ENCODE data around the gene RBM34. TPM values are rescaled to one million over a fixed set of nuclear protein-coding genes. Genes with fewer than 3 reads are reported as not detected.

RBM34 gene
- total and polyA plus RNA-seq, 2 donors from 2014 or later: 65.8 to 68.9 TPM

GRCh38 chr1:235142991-235143390, 18.1 kb downstream of the RBM34 start:
- FAIRE-seq: no peak
- Histone ChIP-seq H3K36me3 (ENCODE audit: control insufficient read depth in 2 of 3, insufficient read depth in 3 of 3, low read length in 3 of 3) (peaks cover 3 to 32% (median 10%) of the 10 kb centered on the region in 3 donors), H3K27ac (ENCODE audit: low read depth in 2 of 2, low read length in 2 of 2) (no peak overlapping the region), H3K4me1 (ENCODE audit: control insufficient read depth in 2 of 3, insufficient read depth in 2 of 3, low read depth in 1 of 3, low read length in 3 of 3) (no peaks in the 10 kb centered on the region), H3K27me3 (ENCODE audit: control insufficient read depth, insufficient read depth, low read length) (no peaks in the 10 kb centered on the region), H3K9ac (ENCODE audit: low read length in 3 of 3) (no peak overlapping the region), H3K9me3 (ENCODE audit: control insufficient read depth in 2 of 3, insufficient read depth in 1 of 3, low read length in 3 of 3) (no peaks in the 10 kb centered on the region), H3K4me3 (ENCODE audit: low read length in 3 of 3) (no peak overlapping the region)
- intact Hi-C loops (cut with DNase I): no loop called here
- DNase-seq: no peak
- no peak for TF ChIP-seq CTCF (IDR thresholded peaks at IDR 0.05; ENCODE audit: borderline replicate concordance, extremely low read depth, insufficient read depth)

- no peak for DNase-seq
- H3K36me3 ChIP-seq (ENCODE audit: control insufficient read depth in 2 of 3, insufficient read depth in 3 of 3, low read length in 3 of 3): peaks cover 13 to 39% (median 30%) of the 10 kb centered on the region in 3 donors
- FAIRE-seq: no peak
These were observed 21.7 kb downstream of the RBM34 start for GRCh38 chr1:235139315-235139714.

GRCh38 chr1:235138821-235139220, 22.2 kb downstream of the RBM34 start:
- no peaks in the 10 kb centered on the region for H3K27me3 ChIP-seq (ENCODE audit: control insufficient read depth, insufficient read depth, low read length)
- intact Hi-C loops (cut with DNase I): no loop called here
- DNase-seq (peak in 1 of 5 donors; percentile 6), FAIRE-seq (no peak)
- TF ChIP-seq CTCF (IDR thresholded peaks at IDR 0.05; ENCODE audit: borderline replicate concordance, extremely low read depth, insufficient read depth): no peak
- no peaks in the 10 kb centered on the region for H3K9me3 ChIP-seq (ENCODE audit: control insufficient read depth in 2 of 3, insufficient read depth in 1 of 3, low read length in 3 of 3)
- H3K27ac ChIP-seq (ENCODE audit: low read depth in 2 of 2, low read length in 2 of 2): no peak overlapping the region
- no peak overlapping the region for H3K4me3 ChIP-seq (ENCODE audit: low read length in 3 of 3)
- no peak overlapping the region for H3K9ac ChIP-seq (ENCODE audit: low read length in 3 of 3)
- no peaks in the 10 kb centered on the region for H3K4me1 ChIP-seq (ENCODE audit: control insufficient read depth in 2 of 3, insufficient read depth in 2 of 3, low read depth in 1 of 3, low read length in 3 of 3)
- peaks cover 13 to 35% (median 31%) of the 10 kb centered on the region in 3 donors for H3K36me3 ChIP-seq (ENCODE audit: control insufficient read depth in 2 of 3, insufficient read depth in 3 of 3, low read length in 3 of 3)

More at GRCh38 chr1:235139315-235139714, 21.7 kb downstream of the RBM34 start:
- no peak overlapping the region for H3K27ac ChIP-seq (ENCODE audit: low read depth in 2 of 2, low read length in 2 of 2)
- no peak for TF ChIP-seq CTCF (IDR thresholded peaks at IDR 0.05; ENCODE audit: borderline replicate concordance, extremely low read depth, insufficient read depth)
- no peaks in the 10 kb centered on the region for H3K27me3 ChIP-seq (ENCODE audit: control insufficient read depth, insufficient read depth, low read length)
- intact Hi-C loops (cut with DNase I): no loop called here
- H3K9ac ChIP-seq (ENCODE audit: low read length in 3 of 3): no peak overlapping the region
- no peaks in the 10 kb centered on the region for H3K4me1 ChIP-seq (ENCODE audit: control insufficient read depth in 2 of 3, insufficient read depth in 2 of 3, low read depth in 1 of 3, low read length in 3 of 3)
- H3K9me3 ChIP-seq (ENCODE audit: control insufficient read depth in 2 of 3, insufficient read depth in 1 of 3, low read length in 3 of 3): no peaks in the 10 kb centered on the region
- no peak overlapping the region for H3K4me3 ChIP-seq (ENCODE audit: low read length in 3 of 3)

GRCh38 chr1:235136111-235136510, 24.9 kb downstream of the RBM34 start:
- Histone ChIP-seq H3K4me3 (ENCODE audit: low read length in 3 of 3) (no peak overlapping the region), H3K9ac (ENCODE audit: low read length in 3 of 3) (no peak overlapping the region), H3K36me3 (ENCODE audit: control insufficient read depth in 2 of 3, insufficient read depth in 3 of 3, low read length in 3 of 3) (peaks cover 13 to 35% (median 31%) of the 10 kb centered on the region in 3 donors), H3K27ac (ENCODE audit: low read depth in 2 of 2, low read length in 2 of 2) (no peak overlapping the region), H3K4me1 (ENCODE audit: control insufficient read depth in 2 of 3, insufficient read depth in 2 of 3, low read depth in 1 of 3, low read length in 3 of 3) (no peaks in the 10 kb centered on the region), H3K27me3 (ENCODE audit: control insufficient read depth, insufficient read depth, low read length) (no peaks in the 10 kb centered on the region), H3K9me3 (ENCODE audit: control insufficient read depth in 2 of 3, insufficient read depth in 1 of 3, low read length in 3 of 3) (no peaks in the 10 kb centered on the region)
- intact Hi-C loops (cut with DNase I): no loop called here
- peak in 1 of 5 donors; percentile 3 for DNase-seq
- no peak for TF ChIP-seq CTCF (IDR thresholded peaks at IDR 0.05; ENCODE audit: borderline replicate concordance, extremely low read depth, insufficient read depth)
- no peak for FAIRE-seq
